GM23248 (cell line): ENCODE data around the gene SYMPK. TPM values are rescaled to one million over a fixed set of nuclear protein-coding genes. Genes with fewer than 3 reads are reported as not detected.

Source experiments
- DNase-seq: peaks from one replicate; pipeline ENCODE4 v3.0.0-alpha.2; 2015
- H2AFZ ChIP-seq: fragments of 200-600 bp; sonication (generic); 2 replicates; pipeline ENCODE4 v1.6.1; 2016; ENCODE audit warnings: antibody characterized with exemption
- H3F3A ChIP-seq: fragments of 200-600 bp; sonication (generic); 2 replicates; pipeline ENCODE4 v1.6.1; 2016; ENCODE audit warnings: mild to moderate bottlenecking, antibody characterized with exemption, mixed run types; ENCODE audit not compliant: insufficient read depth
- H3K27ac ChIP-seq: fragments of 200-600 bp; sonication (generic); 2 replicates; pipeline ENCODE4 v1.5.1; 2016; ENCODE audit warnings: mild to moderate bottlenecking
- H3K27me3 ChIP-seq: fragments of 200-600 bp; sonication (generic); replicated peaks from 2 replicates; pipeline ENCODE4 v1.6.1; 2016; ENCODE audit warnings: mild to moderate bottlenecking; ENCODE audit not compliant: insufficient read depth
- H3K36me3 ChIP-seq: fragments of 200-600 bp; sonication (generic); 2 replicates; pipeline ENCODE4 v1.6.1; 2016; ENCODE audit warnings: low read depth, mild to moderate bottlenecking
- H3K4me1 ChIP-seq: fragments of 200-600 bp; sonication (generic); 2 replicates; pipeline ENCODE4 v1.6.1; 2016; ENCODE audit warnings: mild to moderate bottlenecking; ENCODE audit not compliant: insufficient read depth
- H3K4me2 ChIP-seq: fragments of 200-600 bp; sonication (generic); one replicate; pipeline ENCODE4 v1.6.1; 2016; ENCODE audit warnings: mild to moderate bottlenecking; ENCODE audit not compliant: unreplicated experiment
- H3K4me3 ChIP-seq: fragments of 200-600 bp; sonication (generic); 2 replicates; pipeline ENCODE4 v1.5.1; 2016; ENCODE audit warnings: mild to moderate bottlenecking
- H3K79me2 ChIP-seq: fragments of 200-600 bp; sonication (generic); 2 replicates; pipeline ENCODE4 v1.6.1; 2016; ENCODE audit warnings: mild to moderate bottlenecking; ENCODE audit not compliant: insufficient read depth
- H3K9ac ChIP-seq: fragments of 200-600 bp; sonication (generic); 2 replicates; pipeline ENCODE4 v1.6.1; 2016; ENCODE audit warnings: mild to moderate bottlenecking
- H3K9me2 ChIP-seq: fragments of 200-600 bp; sonication (generic); 2 replicates; pipeline ENCODE4 v1.6.1; 2016; ENCODE audit warnings: mixed run types, mild to moderate bottlenecking, moderate library complexity; ENCODE audit not compliant: insufficient read depth
- H3K9me3 ChIP-seq: fragments of 200-600 bp; sonication (generic); one replicate; pipeline ENCODE4 v1.6.1; 2017; ENCODE audit warnings: low read depth
- H4K20me1 ChIP-seq: fragments of 200-600 bp; sonication (generic); 2 replicates; pipeline ENCODE4 v1.6.0; 2016; ENCODE audit not compliant: insufficient read depth
- EZH2 ChIP-seq: fragments of 200-600 bp; sonication (generic); IDR thresholded peaks from 2 replicates; pipeline ENCODE4 v1.6.1; 2018; ENCODE audit warnings: antibody characterized with exemption, mild to moderate bottlenecking; ENCODE audit not compliant: insufficient read depth, poor library complexity, severe bottlenecking
- EZH2phosphoT487 ChIP-seq: fragments of 200-600 bp; sonication (generic); IDR thresholded peaks from 2 replicates; pipeline ENCODE4 v1.6.1; 2018; ENCODE audit warnings: antibody characterized with exemption, moderate library complexity, mild to moderate bottlenecking, low read depth; ENCODE audit not compliant: insufficient read depth
- WGBS, 2 experiments: methylation state at CpG; one replicate each; pipeline ENCODE4 v1.1.6; 2015 to 2017; ENCODE audit warnings: low lambda C conversion rate in 2 of 2, low coverage in 1 of 2; ENCODE audit errors: missing lambda C conversion rate in 2 of 2; 5-methylcytosine and 5-hydroxymethylcytosine counted together
- in situ Hi-C: fragments of 300-500 bp; cut with MboI; formaldehyde crosslinking; loops from 2 replicates; pipeline ENCODE4 v1.15.0; 2020
- polyA plus RNA-seq: library from polyadenylated mRNA; unstranded; fragments of >200 nt; fragmentation: Nextera tagmentation; extraction: Ambion mirVana; gene quantifications from 2 replicates; pipeline ENCODE4 v1.2.1, GENCODE V29; 2016
- total RNA-seq: library from RNA; depleted of rRNA; stranded (reverse); fragments of >200 nt; shearing (Covaris generic); gene quantifications from 2 replicates; pipeline ENCODE4 v1.2.3, GENCODE V29; 2014; rRNA removed

SYMPK gene
- total and polyA plus RNA-seq, 2 experiments from 2014 or later = 17.8 to 28.1 TPM

DNA sequence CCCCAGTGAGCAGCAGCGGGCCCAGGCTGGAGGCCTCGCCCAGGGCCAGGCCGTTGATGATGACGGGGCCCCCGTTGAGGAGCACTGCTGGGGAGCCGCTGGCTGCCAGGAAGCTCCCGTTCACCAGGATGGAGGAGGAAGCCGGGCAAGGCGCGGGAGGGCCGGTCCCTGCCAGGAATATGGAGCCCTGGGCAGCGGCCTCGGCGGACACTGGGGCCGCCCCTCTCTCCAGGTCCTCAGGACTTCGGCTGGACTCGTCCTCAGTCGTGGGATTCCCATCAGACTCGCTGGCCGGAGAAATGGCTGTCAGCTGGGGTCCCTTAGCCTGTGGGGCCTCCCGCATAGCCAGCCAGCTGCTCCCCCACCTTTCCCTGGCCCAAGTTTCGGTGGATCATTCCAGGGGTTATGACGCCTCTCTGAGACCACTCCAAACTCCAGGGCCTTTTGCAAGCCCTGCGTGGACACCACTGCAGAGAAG, 96.0 kb downstream of the SYMPK start:
- 2 to 3% methylated on average over 20 to 21 of the region's 24 CpGs for WGBS, 2 experiments

DNA sequence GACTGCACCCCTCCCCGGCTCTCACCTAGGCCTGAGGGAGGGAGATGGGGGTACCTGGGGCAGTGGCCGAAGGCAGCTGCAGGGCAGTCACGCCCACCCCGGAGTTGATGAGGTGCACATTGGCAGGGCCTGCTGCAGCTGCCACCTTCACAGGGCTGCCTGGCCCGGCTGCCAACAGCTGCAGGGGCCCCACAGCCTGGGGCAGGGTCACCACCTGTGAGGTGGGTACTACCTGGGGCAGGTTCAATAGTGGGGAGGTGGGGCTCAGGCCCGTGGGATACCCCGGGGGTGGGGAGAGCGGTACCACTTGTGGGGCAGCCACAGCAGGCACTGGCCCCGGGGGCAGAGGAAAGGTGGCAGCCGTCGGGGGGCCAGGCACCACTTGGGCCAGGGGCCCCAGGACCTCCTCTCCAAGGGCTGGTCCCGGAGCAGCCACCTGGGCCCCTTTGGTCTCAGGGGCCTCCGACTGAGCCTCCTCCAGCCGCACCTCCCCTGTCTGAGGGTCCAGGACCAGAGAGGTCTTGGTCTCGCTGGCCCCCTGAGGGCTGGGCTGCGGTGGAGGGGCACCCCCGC, 96.6 kb downstream of the SYMPK start:
- Histone ChIP-seq H3K4me2 (peak overlapping the region; percentile 95), H3K27me3 (no peaks in the 10 kb centered on the region), H3K4me1 (peaks cover 5% of the 10 kb centered on the region; the same call in 1 of the 2 replicates), H3K27ac (peak overlapping the region; percentile 94), H4K20me1 (no peaks in the 10 kb centered on the region), H3K36me3 (no peaks in the 10 kb centered on the region), H3K79me2 (peaks cover 18% of the 10 kb centered on the region; the same call in 1 of the 2 replicates), H3K9ac (peak overlapping the region; percentile 95), H3K9me2 (no peaks in the 10 kb centered on the region), H3K4me3 (peak overlapping the region; percentile 95), H3K9me3 (no peaks in the 10 kb centered on the region), H2AFZ (0 out of 2 replicates have a peak overlapping the region, but pooled peaks have one; percentile 52), H3F3A (peaks cover 5% of the 10 kb centered on the region; the same call in 1 of the 2 replicates)
- in situ Hi-C loops = no loop called here
- 61 to 77% methylated on average over 7 to 16 of the region's 17 CpGs for WGBS, 2 experiments
- DNase-seq = no peak
- TF ChIP-seq EZH2phosphoT487 (no peak), EZH2 (no peak)

More for the DNA sequence above, 96.0 kb downstream of the SYMPK start:
- Histone ChIP-seq H3K9ac (peak overlapping the region; percentile 95), H3K36me3 (no peaks in the 10 kb centered on the region), H4K20me1 (no peaks in the 10 kb centered on the region), H3K4me2 (peak overlapping the region; percentile 95), H3K9me2 (no peaks in the 10 kb centered on the region), H2AFZ (peak overlapping the region; percentile 52), H3K27ac (peak overlapping the region; percentile 94), H3K4me1 (peaks cover 5% of the 10 kb centered on the region; the same call in 1 of the 2 replicates), H3K4me3 (peak overlapping the region; percentile 95), H3F3A (peaks cover 7% of the 10 kb centered on the region; the same call in 1 of the 2 replicates), H3K79me2 (peaks cover 18% of the 10 kb centered on the region; the same call in 1 of the 2 replicates), H3K9me3 (no peaks in the 10 kb centered on the region), H3K27me3 (no peaks in the 10 kb centered on the region)
- in situ Hi-C loops = no loop called here
- TF ChIP-seq EZH2 (no peak), EZH2phosphoT487 (no peak)
- peak; percentile 71 for DNase-seq

DNA sequence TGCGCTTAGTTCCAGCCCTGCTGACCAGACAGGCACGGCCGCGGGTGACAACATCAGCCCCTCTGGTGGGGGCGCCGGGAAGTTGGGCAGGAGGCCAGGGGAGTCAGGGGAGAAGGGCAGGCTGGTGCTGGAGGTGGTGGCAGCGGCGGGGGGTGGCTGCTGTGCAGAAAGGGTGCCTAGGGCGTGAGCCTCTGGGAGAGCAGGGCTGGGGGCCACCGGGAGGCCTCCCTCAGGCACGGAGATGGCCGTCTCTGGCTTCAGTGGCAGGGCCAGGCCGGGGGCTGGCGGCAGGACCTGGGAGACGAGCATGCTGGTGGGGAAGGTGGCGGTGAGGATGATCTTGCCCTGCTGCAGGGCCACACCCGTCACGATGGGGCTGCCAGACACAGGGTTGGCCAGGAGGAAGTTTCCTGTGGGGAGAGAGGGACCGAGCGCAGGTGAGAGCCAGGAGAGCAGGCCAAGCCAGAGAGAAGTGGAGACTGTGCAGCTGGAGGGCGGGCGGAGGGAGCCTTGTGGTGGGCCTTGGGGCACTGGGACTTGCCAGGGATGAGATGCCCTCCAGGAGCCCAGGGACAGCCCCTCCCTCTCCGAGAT, 97.1 kb downstream of the SYMPK start:
- H4K20me1 ChIP-seq = no peaks in the 10 kb centered on the region
- no peak overlapping the region for H3K27ac ChIP-seq
- no peaks in the 10 kb centered on the region for H3K9me2 ChIP-seq
- H3K4me1 ChIP-seq = peaks cover 5% of the 10 kb centered on the region; the same call in 1 of the 2 replicates
- H3K4me3 ChIP-seq = no peak overlapping the region
- H3K27me3 ChIP-seq = no peaks in the 10 kb centered on the region
- no peaks in the 10 kb centered on the region for H3K9me3 ChIP-seq
- peak overlapping the region; percentile 95; the same call in 1 of the 2 replicates for H3K9ac ChIP-seq
- no peak overlapping the region for H2AFZ ChIP-seq
- peaks cover 5% of the 10 kb centered on the region; the same call in 1 of the 2 replicates for H3F3A ChIP-seq
- DNase-seq = no peak
- H3K79me2 ChIP-seq = peaks cover 18% of the 10 kb centered on the region; the same call in 1 of the 2 replicates
- no peak for TF ChIP-seq EZH2
- no peak for TF ChIP-seq EZH2phosphoT487
- 86% methylated on average over 18 to 23 of the region's 23 CpGs for WGBS, 2 experiments
- no peaks in the 10 kb centered on the region for H3K36me3 ChIP-seq
- no peak overlapping the region for H3K4me2 ChIP-seq
- in situ Hi-C loops = no loop called here

Other genes with a start within 250 kb of the SYMPK start
- 24.4 and 27.5 TPM in 2 replicates for gene EML2, start 223.8 kb downstream of the SYMPK start, total RNA-seq
- 6.6 and 8.3 TPM in 2 replicates for gene EML2, start 223.8 kb downstream of the SYMPK start, polyA plus RNA-seq
- not detected in 2 replicates for gene GIPR, start 194.9 kb downstream of the SYMPK start, total RNA-seq
- not detected in 2 replicates for gene GIPR, start 194.9 kb downstream of the SYMPK start, polyA plus RNA-seq
- gene SNRPD2, start 171.2 kb downstream of the SYMPK start, total RNA-seq = 129 and 152 TPM in 2 replicates
- gene SNRPD2, start 171.2 kb downstream of the SYMPK start, polyA plus RNA-seq = 544 and 545 TPM in 2 replicates
- gene QPCTL, start 170.5 kb downstream of the SYMPK start, total RNA-seq = 8.6 and 13.2 TPM in 2 replicates
- gene QPCTL, start 170.5 kb downstream of the SYMPK start, polyA plus RNA-seq = 7.4 and 7.6 TPM in 2 replicates
- gene FBXO46, start 132.3 kb downstream of the SYMPK start, total RNA-seq = 6.3 and 9.1 TPM in 2 replicates
- gene FBXO46, start 132.3 kb downstream of the SYMPK start, polyA plus RNA-seq = 3.1 and 3.3 TPM in 2 replicates
- gene MEIOSIN, start 129.7 kb downstream of the SYMPK start, total RNA-seq = not detected in 2 replicates
- not detected in 2 replicates for gene MEIOSIN, start 129.7 kb downstream of the SYMPK start, polyA plus RNA-seq
- gene SIX5, start 93.9 kb downstream of the SYMPK start, total RNA-seq = 14.4 and 16.8 TPM in 2 replicates
- 6.1 and 8.2 TPM in 2 replicates for gene SIX5, start 93.9 kb downstream of the SYMPK start, polyA plus RNA-seq
- gene DMPK, start 80.7 kb downstream of the SYMPK start, total RNA-seq = 26.6 and 34.4 TPM in 2 replicates
- gene DMPK, start 80.7 kb downstream of the SYMPK start, polyA plus RNA-seq = 13.0 and 15.3 TPM in 2 replicates
- 32.2 and 32.6 TPM in 2 replicates for gene DMWD, start 70.3 kb downstream of the SYMPK start, total RNA-seq
- 11.5 and 14.5 TPM in 2 replicates for gene DMWD, start 70.3 kb downstream of the SYMPK start, polyA plus RNA-seq
- gene RSPH6A, start 47.8 kb downstream of the SYMPK start, total RNA-seq = not detected in 2 replicates
- gene RSPH6A, start 47.8 kb downstream of the SYMPK start, polyA plus RNA-seq = not detected in 2 replicates
- gene FOXA3, start 1.2 kb upstream of the SYMPK start, total RNA-seq = not detected in 2 replicates
- gene FOXA3, start 1.2 kb upstream of the SYMPK start, polyA plus RNA-seq = not detected in 2 replicates
- gene IRF2BP1, start 23.0 kb upstream of the SYMPK start, total RNA-seq = 39.3 and 53.8 TPM in 2 replicates
- gene IRF2BP1, start 23.0 kb upstream of the SYMPK start, polyA plus RNA-seq = 7.8 and 8.6 TPM in 2 replicates
- gene MYPOP, start 39.5 kb upstream of the SYMPK start, total RNA-seq = 3.5 and 7.7 TPM in 2 replicates
- 1.2 and 1.6 TPM in 2 replicates for gene MYPOP, start 39.5 kb upstream of the SYMPK start, polyA plus RNA-seq
- not detected in 2 replicates for gene NANOS2, start 51.6 kb upstream of the SYMPK start, total RNA-seq
- not detected in 2 replicates for gene NANOS2, start 51.6 kb upstream of the SYMPK start, polyA plus RNA-seq
- not detected in 2 replicates for gene NOVA2, start 110.7 kb upstream of the SYMPK start, total RNA-seq
- gene NOVA2, start 110.7 kb upstream of the SYMPK start, polyA plus RNA-seq = not detected in 2 replicates
- gene CCDC61, start 132.3 kb upstream of the SYMPK start, total RNA-seq = 6.9 and 9.0 TPM in 2 replicates
- 1.6 and 2.6 TPM in 2 replicates for gene CCDC61, start 132.3 kb upstream of the SYMPK start, polyA plus RNA-seq
- not detected in 2 replicates for gene PGLYRP1, start 159.9 kb upstream of the SYMPK start, total RNA-seq
- not detected in 2 replicates for gene PGLYRP1, start 159.9 kb upstream of the SYMPK start, polyA plus RNA-seq
- gene IGFL4, start 177.9 kb upstream of the SYMPK start, total RNA-seq = not detected in 2 replicates
- gene IGFL4, start 177.9 kb upstream of the SYMPK start, polyA plus RNA-seq = not detected in 2 replicates